H9 (cell line): ENCODE measurements around the gene RAB43. TPM values are rescaled to one million over a fixed set of nuclear protein-coding genes. Genes with fewer than 3 reads are reported as not detected.

Experiments
- DNase-seq: peaks from one replicate; pipeline ENCODE4 v3.0.0-alpha.2; 2017
- H2AFZ ChIP-seq: one replicate; pipeline ENCODE4 v1.6.1; 2013; ENCODE audit warnings: mild to moderate bottlenecking, low read length, control low read depth, moderate library complexity
- H2AK5ac ChIP-seq: 2 replicates; pipeline ENCODE4 v1.6.1; 2013; ENCODE audit warnings: low read length, control low read depth, mixed read lengths; ENCODE audit not compliant: insufficient read length
- H2BK120ac ChIP-seq: one replicate; pipeline ENCODE4 v1.6.1; 2013; ENCODE audit warnings: low read depth, mild to moderate bottlenecking, low read length, control low read depth, inconsistent platforms; ENCODE audit not compliant: poor library complexity, severe bottlenecking
- H2BK12ac ChIP-seq: 2 replicates; pipeline ENCODE4 v1.6.1; 2013; ENCODE audit warnings: low read length, control low read depth, mixed read lengths, low read depth; ENCODE audit not compliant: insufficient read length
- H2BK15ac ChIP-seq: 2 replicates; pipeline ENCODE4 v1.6.1; 2013; ENCODE audit warnings: low read depth, low read length, control low read depth
- H2BK20ac ChIP-seq: one replicate; pipeline ENCODE4 v1.6.1; 2013; ENCODE audit warnings: low read depth, mild to moderate bottlenecking, low read length, control low read depth, inconsistent platforms; ENCODE audit not compliant: poor library complexity, severe bottlenecking
- H2BK5ac ChIP-seq: 2 replicates; pipeline ENCODE4 v1.6.1; 2013; ENCODE audit warnings: low read length, control low read depth, mixed read lengths; ENCODE audit not compliant: insufficient read length
- H3K14ac ChIP-seq: 2 replicates; pipeline ENCODE4 v1.6.1; 2013; ENCODE audit warnings: low read length, control low read depth; ENCODE audit not compliant: insufficient read depth
- H3K18ac ChIP-seq: 2 replicates; pipeline ENCODE4 v1.6.1; 2013; ENCODE audit warnings: low read depth, mild to moderate bottlenecking, mixed read lengths, low read length, control low read depth; ENCODE audit not compliant: insufficient read length
- H3K23ac ChIP-seq: 2 replicates; pipeline ENCODE4 v1.6.1; 2013; ENCODE audit warnings: low read length, control low read depth, mixed read lengths, low read depth; ENCODE audit not compliant: insufficient read length
- H3K23me2 ChIP-seq: 2 replicates; pipeline ENCODE4 v1.6.1; 2013; ENCODE audit warnings: low read depth, mild to moderate bottlenecking, mixed read lengths, low read length, control low read depth; ENCODE audit not compliant: insufficient read length, poor library complexity, severe bottlenecking
- H3K27ac ChIP-seq: 2 replicates; pipeline ENCODE4 v1.5.1; 2013; ENCODE audit warnings: low read length, control low read depth, mixed read lengths, low read depth; ENCODE audit not compliant: insufficient read length
- H3K27me3 ChIP-seq: 2 replicates; pipeline ENCODE4 v1.6.1; 2013; ENCODE audit warnings: low read length, control low read depth, inconsistent platforms; ENCODE audit not compliant: insufficient read depth
- H3K4ac ChIP-seq: 2 replicates; pipeline ENCODE4 v1.6.1; 2013; ENCODE audit warnings: low read depth, mild to moderate bottlenecking, control low read depth, inconsistent platforms, low read length, moderate library complexity
- H3K4me1 ChIP-seq: 2 replicates; pipeline ENCODE4 v1.6.1; 2013; ENCODE audit warnings: low read length, control low read depth, inconsistent platforms; ENCODE audit not compliant: insufficient read depth
- H3K4me2 ChIP-seq: 2 replicates; pipeline ENCODE4 v1.6.1; 2013; ENCODE audit warnings: low read length, control low read depth, mixed read lengths; ENCODE audit not compliant: insufficient read length, insufficient read depth
- H3K56ac ChIP-seq: 2 replicates; pipeline ENCODE4 v1.6.1; 2013; ENCODE audit warnings: low read depth, mild to moderate bottlenecking, mixed read lengths, low read length, control low read depth; ENCODE audit not compliant: insufficient read length
- H3K79me1 ChIP-seq: 2 replicates; pipeline ENCODE4 v1.6.1; 2013; ENCODE audit warnings: low read depth, mild to moderate bottlenecking, moderate library complexity, low read length, control low read depth, inconsistent platforms; ENCODE audit not compliant: insufficient read depth, poor library complexity, severe bottlenecking
- H3K79me2 ChIP-seq: 2 replicates; pipeline ENCODE4 v1.6.1; 2013; ENCODE audit warnings: low read length, control low read depth, inconsistent platforms; ENCODE audit not compliant: insufficient read depth
- H3K9ac ChIP-seq: 2 replicates; pipeline ENCODE4 v1.6.1; 2013; ENCODE audit warnings: low read length, control low read depth, mixed read lengths; ENCODE audit not compliant: insufficient read length; ENCODE audit errors: extremely low read depth
- H3K9me3 ChIP-seq: one replicate; pipeline ENCODE4 v1.6.1; 2013; ENCODE audit warnings: low read depth, low read length, inconsistent platforms; ENCODE audit not compliant: control insufficient read depth
- H3T11ph ChIP-seq: one replicate; pipeline ENCODE4 v1.6.1; 2013; ENCODE audit warnings: mild to moderate bottlenecking, low read length, control low read depth, inconsistent platforms
- H4K20me1 ChIP-seq: one replicate; pipeline ENCODE4 v1.6.1; 2013; ENCODE audit not compliant: control insufficient read depth, insufficient read length, insufficient read depth
- H4K5ac ChIP-seq: 2 replicates; pipeline ENCODE4 v1.6.1; 2013; ENCODE audit warnings: low read depth, mild to moderate bottlenecking, mixed read lengths, low read length, control low read depth; ENCODE audit not compliant: insufficient read length
- H4K8ac ChIP-seq: replicated peaks from 2 replicates; pipeline ENCODE4 v1.6.1; 2013; ENCODE audit warnings: low read length, control low read depth, mixed read lengths, low read depth; ENCODE audit not compliant: insufficient read length
- H4K91ac ChIP-seq: 2 replicates; pipeline ENCODE4 v1.6.1; 2013; ENCODE audit warnings: low read depth, mild to moderate bottlenecking, moderate library complexity, mixed read lengths, low read length, control low read depth; ENCODE audit not compliant: insufficient read length
- H3K27ac Mint-ChIP-seq, 3 experiments: 2 replicates in 2 of 3; 3 replicates in 1 of 3; pipeline ENCODE4 v1.8.0; 2020 to 2021; ENCODE audit warnings: mixed read lengths in 3 of 3, mild to moderate bottlenecking in 1 of 3, moderate library complexity in 1 of 3
- H3K27me3 Mint-ChIP-seq: 2 replicates; pipeline ENCODE4 v1.8.0; 2021; ENCODE audit warnings: low read depth, mild to moderate bottlenecking, moderate library complexity, mixed read lengths
- H3K36me3 Mint-ChIP-seq, 3 experiments: 2 replicates in 2 of 3; 3 replicates in 1 of 3; pipeline ENCODE4 v1.8.0; 2020 to 2021; ENCODE audit warnings: low read depth in 3 of 3, mixed read lengths in 3 of 3; ENCODE audit not compliant: insufficient read depth in 1 of 3
- H3K4me1 Mint-ChIP-seq, 2 experiments: 2 replicates each; pipeline ENCODE4 v1.8.0; 2020; ENCODE audit warnings: mixed read lengths in 2 of 2
- H3K4me3 Mint-ChIP-seq, 2 experiments: 2 replicates in 1 of 2; 3 replicates in 1 of 2; pipeline ENCODE4 v1.8.0; 2020 to 2021; ENCODE audit warnings: mild to moderate bottlenecking in 2 of 2, mixed read lengths in 2 of 2, moderate library complexity in 1 of 2
- H3K9me3 Mint-ChIP-seq, 2 experiments: 2 replicates in 1 of 2; 3 replicates in 1 of 2; pipeline ENCODE4 v1.8.0; 2020; ENCODE audit warnings: mild to moderate bottlenecking in 2 of 2, mixed read lengths in 2 of 2, moderate library complexity in 1 of 2
- WGBS: extraction: QIAGEN DNeasy Blood & Tissue Kit; methylation state at CpG from one replicate; pipeline ENCODE4 v1.1.7; 2013; ENCODE audit warnings: missing lambda C conversion rate, low lambda C conversion rate, mixed read lengths; ENCODE audit not compliant: insufficient read length; ENCODE audit errors: extremely low coverage; 5-methylcytosine and 5-hydroxymethylcytosine counted together
- total RNA-seq: library from RNA; stranded (reverse); gene quantifications from 2 replicates; pipeline ENCODE4 v1.2.1, GENCODE V29; 2021
- TF ChIP-seq, protein P1 (sequence below): fragments of 200-600 bp; sonication (generic); conservative IDR thresholded peaks from 3 replicates; pipeline ENCODE4 v1.8.0; 2021; ENCODE audit warnings: antibody characterized with exemption, mild to moderate bottlenecking

Gene RAB43
- total RNA-seq, 1 experiment from 2014 or later: 13.6 TPM

DNA sequence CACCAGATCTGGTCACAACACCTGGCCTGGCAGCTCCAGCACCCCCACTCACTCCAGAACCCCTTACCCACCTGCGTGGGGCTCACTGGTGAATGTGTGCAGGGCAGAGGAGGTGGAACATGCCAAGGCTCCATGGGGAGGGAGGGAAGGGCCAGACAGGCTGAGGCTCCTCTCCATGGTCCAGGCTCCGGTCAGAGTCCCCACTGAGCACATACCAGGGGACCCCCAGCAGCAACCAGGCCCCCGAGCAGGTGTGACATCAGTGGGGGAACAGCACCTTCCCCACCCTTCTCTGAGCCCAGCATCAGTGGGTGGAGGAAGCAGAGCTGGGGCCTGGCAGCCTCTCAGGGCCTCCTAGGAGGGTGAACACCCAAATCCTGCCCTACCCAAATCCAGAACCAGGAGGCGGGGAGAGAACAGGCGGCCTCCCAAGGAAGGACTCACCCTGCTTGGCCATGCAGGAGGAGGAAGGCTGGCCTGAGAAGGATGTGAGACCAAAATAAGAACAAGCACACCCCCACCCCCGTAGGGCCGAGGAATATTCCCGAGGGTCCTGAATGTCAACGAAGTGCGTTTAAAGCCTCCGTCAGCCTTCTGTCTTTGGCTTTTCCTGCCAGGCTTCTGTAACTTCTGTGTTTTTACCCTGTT is 62.2 kb downstream of the RAB43 start:
- DNase-seq: no peak
- no CpG with 5 or more reads among the region's 11 CpGs for WGBS
- Histone ChIP-seq H2BK20ac (no peak overlapping the region), H2AFZ (no peak overlapping the region), H3K14ac (no peak overlapping the region), H2BK120ac (no peak overlapping the region), H3K27me3 (no peaks in the 10 kb centered on the region), H3K9me3 (no peaks in the 10 kb centered on the region), H3K18ac (no peak overlapping the region), H3T11ph (no peak overlapping the region), H3K27ac (no peak overlapping the region), H4K20me1 (no peaks in the 10 kb centered on the region), H4K5ac (no peak overlapping the region), H3K79me2 (no peaks in the 10 kb centered on the region), H4K8ac (no peak overlapping the region), H2BK5ac (no peak overlapping the region), H2BK12ac (no peak overlapping the region), H3K4me2 (no peak overlapping the region), H3K4me1 (no peaks in the 10 kb centered on the region), H2BK15ac (no peak overlapping the region), H2AK5ac (no peak overlapping the region), H3K23me2 (no peaks in the 10 kb centered on the region), H3K9ac (no peak overlapping the region), H4K91ac (no peak overlapping the region), H3K23ac (no peak overlapping the region), H3K56ac (no peak overlapping the region), H3K4ac (no peak overlapping the region), H3K79me1 (no peaks in the 10 kb centered on the region)
- no peaks in the 10 kb centered on the region for H3K36me3 Mint-ChIP-seq
- no peak overlapping the region for H3K4me3 Mint-ChIP-seq
- TF ChIP-seq, protein P1, sequence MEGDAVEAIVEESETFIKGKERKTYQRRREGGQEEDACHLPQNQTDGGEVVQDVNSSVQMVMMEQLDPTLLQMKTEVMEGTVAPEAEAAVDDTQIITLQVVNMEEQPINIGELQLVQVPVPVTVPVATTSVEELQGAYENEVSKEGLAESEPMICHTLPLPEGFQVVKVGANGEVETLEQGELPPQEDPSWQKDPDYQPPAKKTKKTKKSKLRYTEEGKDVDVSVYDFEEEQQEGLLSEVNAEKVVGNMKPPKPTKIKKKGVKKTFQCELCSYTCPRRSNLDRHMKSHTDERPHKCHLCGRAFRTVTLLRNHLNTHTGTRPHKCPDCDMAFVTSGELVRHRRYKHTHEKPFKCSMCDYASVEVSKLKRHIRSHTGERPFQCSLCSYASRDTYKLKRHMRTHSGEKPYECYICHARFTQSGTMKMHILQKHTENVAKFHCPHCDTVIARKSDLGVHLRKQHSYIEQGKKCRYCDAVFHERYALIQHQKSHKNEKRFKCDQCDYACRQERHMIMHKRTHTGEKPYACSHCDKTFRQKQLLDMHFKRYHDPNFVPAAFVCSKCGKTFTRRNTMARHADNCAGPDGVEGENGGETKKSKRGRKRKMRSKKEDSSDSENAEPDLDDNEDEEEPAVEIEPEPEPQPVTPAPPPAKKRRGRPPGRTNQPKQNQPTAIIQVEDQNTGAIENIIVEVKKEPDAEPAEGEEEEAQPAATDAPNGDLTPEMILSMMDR: no peak
- peaks cover 7% of the 10 kb centered on the region for H3K27me3 Mint-ChIP-seq
- H3K27ac Mint-ChIP-seq: no peak overlapping the region; a peak in 1 of 7 replicates
- H3K9me3 Mint-ChIP-seq: no peaks in the 10 kb centered on the region
- H3K4me1 Mint-ChIP-seq: peaks cover 2 to 6% of the 10 kb centered on the region in 2 experiments; a peak in 3 of 4 replicates
